Mammary epithelial cell (primary cell): Measurements from ENCODE around the gene ZACN.

Experiments used
- EZH2 ChIP-seq: IDR thresholded peaks from 2 replicates; pipeline ENCODE4 v1.6.1; 2012; ENCODE audit warnings: low read length, inconsistent platforms, borderline replicate concordance
- TF ChIP-seq, protein P1 (sequence below), 2 donors: IDR thresholded peaks in 1 of 2; conservative IDR thresholded peaks in 1 of 2; 2 replicates each; pipeline ENCODE4 v1.5.1; 2011 to 2012; ENCODE audit warnings: inconsistent platforms in 2 of 2, low read length in 2 of 2, mild to moderate bottlenecking in 2 of 2, control low read depth in 1 of 2, low read depth in 1 of 2; ENCODE audit not compliant: insufficient read depth in 1 of 2; ENCODE audit errors: extremely low read depth in 1 of 2

GRCh38 chr17:76083536-76084182, 4.7 kb downstream of the ZACN start:
- TF ChIP-seq, protein P1, sequence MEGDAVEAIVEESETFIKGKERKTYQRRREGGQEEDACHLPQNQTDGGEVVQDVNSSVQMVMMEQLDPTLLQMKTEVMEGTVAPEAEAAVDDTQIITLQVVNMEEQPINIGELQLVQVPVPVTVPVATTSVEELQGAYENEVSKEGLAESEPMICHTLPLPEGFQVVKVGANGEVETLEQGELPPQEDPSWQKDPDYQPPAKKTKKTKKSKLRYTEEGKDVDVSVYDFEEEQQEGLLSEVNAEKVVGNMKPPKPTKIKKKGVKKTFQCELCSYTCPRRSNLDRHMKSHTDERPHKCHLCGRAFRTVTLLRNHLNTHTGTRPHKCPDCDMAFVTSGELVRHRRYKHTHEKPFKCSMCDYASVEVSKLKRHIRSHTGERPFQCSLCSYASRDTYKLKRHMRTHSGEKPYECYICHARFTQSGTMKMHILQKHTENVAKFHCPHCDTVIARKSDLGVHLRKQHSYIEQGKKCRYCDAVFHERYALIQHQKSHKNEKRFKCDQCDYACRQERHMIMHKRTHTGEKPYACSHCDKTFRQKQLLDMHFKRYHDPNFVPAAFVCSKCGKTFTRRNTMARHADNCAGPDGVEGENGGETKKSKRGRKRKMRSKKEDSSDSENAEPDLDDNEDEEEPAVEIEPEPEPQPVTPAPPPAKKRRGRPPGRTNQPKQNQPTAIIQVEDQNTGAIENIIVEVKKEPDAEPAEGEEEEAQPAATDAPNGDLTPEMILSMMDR (conservative IDR thresholded peaks at IDR 0.05 in 1 of 2, IDR thresholded peaks at IDR 0.05 in 1 of 2; ENCODE audit: extremely low read depth in 1 of 2, insufficient read depth in 1 of 2, low read depth in 1 of 2, low read length in 2 of 2), result no peak
- no peak for TF ChIP-seq EZH2
